ENCODE measurements around the gene GPR137. TPM values are rescaled to one million over a fixed set of nuclear protein-coding genes. Genes with fewer than 3 reads are reported as not detected.
A peak's percentile ranks its signal among the peaks of the same experiment; 100 is the strongest.
"Not testable (repeated sequence)": the region's sequence is repeated elsewhere in the genome, so short reads cannot be mapped to it uniquely, and the experiment has no call there.

GPR137 gene
- total RNA-seq, 1 experiment from 2014 or later, result 51.8 TPM

GRCh38 chr11:64245797-64246620, 39.6 kb upstream of the GPR137 start (continued):
- TF ChIP-seq, protein P1, sequence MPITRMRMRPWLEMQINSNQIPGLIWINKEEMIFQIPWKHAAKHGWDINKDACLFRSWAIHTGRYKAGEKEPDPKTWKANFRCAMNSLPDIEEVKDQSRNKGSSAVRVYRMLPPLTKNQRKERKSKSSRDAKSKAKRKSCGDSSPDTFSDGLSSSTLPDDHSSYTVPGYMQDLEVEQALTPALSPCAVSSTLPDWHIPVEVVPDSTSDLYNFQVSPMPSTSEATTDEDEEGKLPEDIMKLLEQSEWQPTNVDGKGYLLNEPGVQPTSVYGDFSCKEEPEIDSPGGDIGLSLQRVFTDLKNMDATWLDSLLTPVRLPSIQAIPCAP (CRISPR knock-in tag; IDR thresholded peaks at IDR 0.05), result no peak
- TF ChIP-seq, protein P2, sequence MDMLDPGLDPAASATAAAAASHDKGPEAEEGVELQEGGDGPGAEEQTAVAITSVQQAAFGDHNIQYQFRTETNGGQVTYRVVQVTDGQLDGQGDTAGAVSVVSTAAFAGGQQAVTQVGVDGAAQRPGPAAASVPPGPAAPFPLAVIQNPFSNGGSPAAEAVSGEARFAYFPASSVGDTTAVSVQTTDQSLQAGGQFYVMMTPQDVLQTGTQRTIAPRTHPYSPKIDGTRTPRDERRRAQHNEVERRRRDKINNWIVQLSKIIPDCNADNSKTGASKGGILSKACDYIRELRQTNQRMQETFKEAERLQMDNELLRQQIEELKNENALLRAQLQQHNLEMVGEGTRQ (CRISPR knock-in tag; IDR thresholded peaks at IDR 0.05), result no peak
- no peak for TF ChIP-seq AR (CRISPR knock-in tag; IDR thresholded peaks at IDR 0.05)

DNA sequence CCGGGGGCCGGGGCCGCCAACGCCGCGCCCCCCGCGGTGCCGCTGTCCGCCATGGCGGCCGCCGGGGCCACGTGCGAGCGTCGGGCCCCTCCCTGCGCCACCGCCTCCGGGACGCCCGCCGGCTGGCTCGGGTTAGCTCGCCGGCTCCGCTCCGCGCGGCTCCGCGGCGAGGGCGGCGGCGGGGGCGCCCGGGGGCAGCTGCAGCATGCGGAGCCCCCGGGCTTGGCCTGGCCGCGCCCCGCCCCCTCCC, 39.1 kb upstream of the GPR137 start:
- H3K36me3 Mint-ChIP-seq; H3K27me3 Mint-ChIP-seq (ENCODE audit: low read depth); DNase-seq (ENCODE audit: low spot score); H3K9me3 Mint-ChIP-seq; ATAC-seq; H3K27ac Mint-ChIP-seq: not testable (repeated sequence)
- CTCF ChIA-PET, result interaction anchor here (0.8 to 2.1 kb wide), 8 partner anchors 21 to 108 kb away, joined by 3 to 11 read pairs (median 6); partner anchors contain the start of genes ESRRA, NUDT22 and TRPT1
- Mint-ChIP-seq H3K4me1 (peaks cover 50% of the 10 kb centered on the region), H3K4me3 (peak overlapping the region; percentile 88)
- POLR2A ChIA-PET, result interaction anchor here (0.7 to 1.7 kb wide), 5 partner anchors 20 to 464 kb away, joined by 3 to 7 read pairs (median 3); partner anchors contain the start of genes NUDT22 and TRPT1
- TF ChIP-seq TP53 (CRISPR knock-in tag; IDR thresholded peaks at IDR 0.05), result 0 out of 2 replicates have a peak, but pooled peaks have one; percentile 20
- TF ChIP-seq ZNF416 (CRISPR knock-in tag; IDR thresholded peaks at IDR 0.05), result peak; percentile 10; the same call in 1 of the 2 replicates
- TF ChIP-seq, protein P2 (CRISPR knock-in tag; IDR thresholded peaks at IDR 0.05), result peak; percentile 35; the same call in 1 of the 2 replicates

- CTCF ChIA-PET, result interaction anchor here (0.8 to 2.1 kb wide), 10 partner anchors 16 to 108 kb away, joined by 3 to 11 read pairs (median 5); partner anchors contain the start of genes CATSPERZ, ESRRA, NUDT22 and TRPT1
- Mint-ChIP-seq H3K4me1 (peaks cover 50% of the 10 kb centered on the region), H3K27ac (peak within 1 kb of the TSS; percentile 97), H3K27me3 (ENCODE audit: low read depth) (no peaks in the 10 kb centered on the region), H3K9me3 (no peaks in the 10 kb centered on the region), H3K36me3 (peaks cover 8% of the 10 kb centered on the region), H3K4me3 (peak within 1 kb of the TSS; percentile 88)
- DNase-seq (ENCODE audit: low spot score) (peak; percentile 95), ATAC-seq (peak; percentile 55)
- POLR2A ChIA-PET, result interaction anchor here (0.8 to 1.7 kb wide), 5 partner anchors 21 to 328 kb away, joined by 3 to 7 read pairs (median 3); partner anchors contain the start of genes NUDT22 and TRPT1
- TF ChIP-seq RELA (CRISPR knock-in tag; IDR thresholded peaks at IDR 0.05; ENCODE audit: borderline replicate concordance) (no peak), NR2C2 (CRISPR knock-in tag; IDR thresholded peaks at IDR 0.05) (no peak), ELF4 (CRISPR knock-in tag; IDR thresholded peaks at IDR 0.05; ENCODE audit: low read depth) (no peak), EMX1 (CRISPR knock-in tag; IDR thresholded peaks at IDR 0.05) (no peak), GRHL2 (CRISPR knock-in tag; IDR thresholded peaks at IDR 0.05; ENCODE audit: insufficient replicate concordance, severe bottlenecking) (no peak), PRRX2 (CRISPR knock-in tag; IDR thresholded peaks at IDR 0.05) (no peak), OVOL2 (CRISPR knock-in tag; IDR thresholded peaks at IDR 0.05; ENCODE audit: borderline replicate concordance) (no peak), SOX15 (CRISPR knock-in tag; IDR thresholded peaks at IDR 0.05) (no peak), IRF2 (CRISPR knock-in tag; IDR thresholded peaks at IDR 0.05; ENCODE audit: borderline replicate concordance, low read depth) (no peak), CTCF (IDR thresholded peaks at IDR 0.05) (no peak)
- TF ChIP-seq, protein P3, sequence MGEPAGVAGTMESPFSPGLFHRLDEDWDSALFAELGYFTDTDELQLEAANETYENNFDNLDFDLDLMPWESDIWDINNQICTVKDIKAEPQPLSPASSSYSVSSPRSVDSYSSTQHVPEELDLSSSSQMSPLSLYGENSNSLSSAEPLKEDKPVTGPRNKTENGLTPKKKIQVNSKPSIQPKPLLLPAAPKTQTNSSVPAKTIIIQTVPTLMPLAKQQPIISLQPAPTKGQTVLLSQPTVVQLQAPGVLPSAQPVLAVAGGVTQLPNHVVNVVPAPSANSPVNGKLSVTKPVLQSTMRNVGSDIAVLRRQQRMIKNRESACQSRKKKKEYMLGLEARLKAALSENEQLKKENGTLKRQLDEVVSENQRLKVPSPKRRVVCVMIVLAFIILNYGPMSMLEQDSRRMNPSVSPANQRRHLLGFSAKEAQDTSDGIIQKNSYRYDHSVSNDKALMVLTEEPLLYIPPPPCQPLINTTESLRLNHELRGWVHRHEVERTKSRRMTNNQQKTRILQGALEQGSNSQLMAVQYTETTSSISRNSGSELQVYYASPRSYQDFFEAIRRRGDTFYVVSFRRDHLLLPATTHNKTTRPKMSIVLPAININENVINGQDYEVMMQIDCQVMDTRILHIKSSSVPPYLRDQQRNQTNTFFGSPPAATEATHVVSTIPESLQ (CRISPR knock-in tag; IDR thresholded peaks at IDR 0.05), result no peak
- TF ChIP-seq, protein P4, sequence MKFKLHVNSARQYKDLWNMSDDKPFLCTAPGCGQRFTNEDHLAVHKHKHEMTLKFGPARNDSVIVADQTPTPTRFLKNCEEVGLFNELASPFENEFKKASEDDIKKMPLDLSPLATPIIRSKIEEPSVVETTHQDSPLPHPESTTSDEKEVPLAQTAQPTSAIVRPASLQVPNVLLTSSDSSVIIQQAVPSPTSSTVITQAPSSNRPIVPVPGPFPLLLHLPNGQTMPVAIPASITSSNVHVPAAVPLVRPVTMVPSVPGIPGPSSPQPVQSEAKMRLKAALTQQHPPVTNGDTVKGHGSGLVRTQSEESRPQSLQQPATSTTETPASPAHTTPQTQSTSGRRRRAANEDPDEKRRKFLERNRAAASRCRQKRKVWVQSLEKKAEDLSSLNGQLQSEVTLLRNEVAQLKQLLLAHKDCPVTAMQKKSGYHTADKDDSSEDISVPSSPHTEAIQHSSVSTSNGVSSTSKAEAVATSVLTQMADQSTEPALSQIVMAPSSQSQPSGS (CRISPR knock-in tag; IDR thresholded peaks at IDR 0.05; ENCODE audit: borderline replicate concordance, low read depth), result no peak
- TF ChIP-seq, protein P2 (CRISPR knock-in tag; IDR thresholded peaks at IDR 0.05), result 0 out of 2 replicates have a peak, but pooled peaks have one; percentile 20
Measured at GRCh38 chr11:64246871-64247728, 38.5 kb upstream of the GPR137 start, which contains the start of gene PPP1R14B. PPP1R14B (minus strand) TSS chr11:64246943; CDS start chr11:64246673, 270 bp downstream.
